ENCODE results near the gene SYNJ2. TPM values are rescaled to one million over a fixed set of nuclear protein-coding genes. Genes with fewer than 3 reads are reported as not detected.

SYNJ2 gene
- total RNA-seq, 1 donor from 2014 or later, result 12.3 TPM

DNA sequence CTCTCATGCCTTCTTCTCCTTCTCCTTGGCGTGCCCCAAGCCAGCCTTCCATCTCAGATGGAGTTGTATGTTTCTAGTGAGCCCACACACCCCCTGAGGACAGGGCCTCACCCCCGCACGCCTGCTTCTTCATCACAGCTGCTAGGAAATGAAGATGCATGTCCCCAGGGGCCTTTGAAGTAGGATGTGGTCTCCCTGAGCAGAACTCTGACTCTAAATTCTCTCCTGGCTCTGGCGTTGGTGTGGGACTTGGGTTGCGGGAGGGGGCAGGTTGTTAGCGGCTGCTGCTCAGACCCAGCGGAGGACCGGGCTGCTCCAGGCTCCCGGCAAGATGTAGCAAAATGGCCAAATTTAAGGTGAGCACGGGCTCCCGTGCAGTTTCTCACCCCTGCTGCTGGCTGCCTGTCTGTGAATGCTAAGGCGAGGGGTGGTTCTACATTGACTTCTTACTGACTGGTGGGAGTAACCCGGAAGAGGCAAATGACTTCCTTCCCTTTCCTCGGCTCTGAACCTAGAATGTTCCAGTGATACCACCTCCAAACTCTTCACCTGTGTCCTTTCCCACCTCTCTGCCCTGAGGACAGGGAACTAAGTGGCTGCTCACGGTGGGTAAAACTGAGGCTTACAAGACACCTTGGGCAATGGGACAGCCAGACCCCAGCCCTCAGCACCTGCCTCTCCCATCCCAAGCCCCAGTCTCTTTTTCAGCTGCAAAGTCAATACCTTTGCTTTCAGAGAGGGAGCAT lies 8.8 kb downstream of the SYNJ2 start:
- no peaks in the 10 kb centered on the region for H3K27me3 ChIP-seq (ENCODE audit: low read depth)
- peaks cover 52% of the 10 kb centered on the region for H3K4me1 ChIP-seq
- peak overlapping the region; percentile 71 for H3K27ac ChIP-seq (replicated peaks)
- TF ChIP-seq, protein P1, sequence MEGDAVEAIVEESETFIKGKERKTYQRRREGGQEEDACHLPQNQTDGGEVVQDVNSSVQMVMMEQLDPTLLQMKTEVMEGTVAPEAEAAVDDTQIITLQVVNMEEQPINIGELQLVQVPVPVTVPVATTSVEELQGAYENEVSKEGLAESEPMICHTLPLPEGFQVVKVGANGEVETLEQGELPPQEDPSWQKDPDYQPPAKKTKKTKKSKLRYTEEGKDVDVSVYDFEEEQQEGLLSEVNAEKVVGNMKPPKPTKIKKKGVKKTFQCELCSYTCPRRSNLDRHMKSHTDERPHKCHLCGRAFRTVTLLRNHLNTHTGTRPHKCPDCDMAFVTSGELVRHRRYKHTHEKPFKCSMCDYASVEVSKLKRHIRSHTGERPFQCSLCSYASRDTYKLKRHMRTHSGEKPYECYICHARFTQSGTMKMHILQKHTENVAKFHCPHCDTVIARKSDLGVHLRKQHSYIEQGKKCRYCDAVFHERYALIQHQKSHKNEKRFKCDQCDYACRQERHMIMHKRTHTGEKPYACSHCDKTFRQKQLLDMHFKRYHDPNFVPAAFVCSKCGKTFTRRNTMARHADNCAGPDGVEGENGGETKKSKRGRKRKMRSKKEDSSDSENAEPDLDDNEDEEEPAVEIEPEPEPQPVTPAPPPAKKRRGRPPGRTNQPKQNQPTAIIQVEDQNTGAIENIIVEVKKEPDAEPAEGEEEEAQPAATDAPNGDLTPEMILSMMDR (IDR thresholded peaks at IDR 0.05; ENCODE audit: borderline replicate concordance), result no peak
- H3K36me3 ChIP-seq, result no peaks in the 10 kb centered on the region
- H3K9me3 ChIP-seq (replicated peaks), result no peaks in the 10 kb centered on the region
- DNase-seq, result no peak
- intact Hi-C loops (cut with micrococcal nuclease), result loop anchor here (10.0 kb wide), 1 partner anchor 54 kb away; no protein-coding TSS in a partner anchor
- no peak overlapping the region for H3K4me3 ChIP-seq

DNA sequence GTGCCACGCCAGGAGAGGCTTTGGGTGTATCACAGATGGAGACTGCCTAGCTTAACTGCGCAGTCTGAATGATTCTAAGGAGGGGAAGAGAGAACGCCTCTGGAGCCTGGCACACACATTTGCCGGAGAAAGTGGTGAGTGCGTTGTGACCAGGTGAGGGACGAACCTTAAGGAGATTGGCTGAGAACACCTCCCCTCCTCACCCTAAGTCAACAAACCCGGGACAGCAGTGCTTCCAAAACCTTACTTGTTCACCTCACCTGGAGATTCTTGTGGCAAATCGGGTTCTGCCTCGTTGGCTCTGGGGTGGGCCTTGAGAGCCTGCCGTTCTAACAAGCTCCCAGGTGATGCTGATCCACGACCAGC lies 9.4 kb downstream of the SYNJ2 start:
- Histone ChIP-seq H3K27me3 (ENCODE audit: low read depth) (no peaks in the 10 kb centered on the region), H3K27ac (replicated peaks) (no peak overlapping the region), H3K9me3 (replicated peaks) (no peaks in the 10 kb centered on the region), H3K36me3 (no peaks in the 10 kb centered on the region), H3K4me1 (peaks cover 52% of the 10 kb centered on the region), H3K4me3 (no peak overlapping the region)
- intact Hi-C loops (cut with micrococcal nuclease), result loop anchor here (10.0 kb wide), 1 partner anchor 54 kb away; no protein-coding TSS in a partner anchor
- no peak for DNase-seq
- TF ChIP-seq, protein P1 (IDR thresholded peaks at IDR 0.05; ENCODE audit: borderline replicate concordance), result no peak

DNA sequence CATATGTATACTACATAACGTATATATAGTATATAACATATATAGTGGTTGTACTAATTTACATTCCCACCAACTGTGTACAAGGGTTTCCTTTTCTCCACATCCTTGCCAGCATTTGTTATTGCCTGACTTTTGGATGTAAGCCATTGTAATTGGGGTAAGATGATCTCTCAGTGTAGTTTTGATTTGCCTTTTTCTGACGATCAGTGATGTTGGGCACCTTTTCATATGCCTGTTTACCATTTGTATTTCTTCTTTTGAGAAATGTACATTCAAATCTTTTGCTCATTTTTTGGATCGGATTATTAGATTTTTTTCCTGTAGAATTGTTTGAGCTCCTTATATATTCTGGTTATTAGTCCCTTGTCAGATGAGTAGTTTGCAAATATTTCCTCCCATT lies 11.4 kb downstream of the SYNJ2 start:
- TF ChIP-seq, protein P1 (IDR thresholded peaks at IDR 0.05; ENCODE audit: borderline replicate concordance), result no peak
- Histone ChIP-seq H3K9me3 (replicated peaks) (no peaks in the 10 kb centered on the region), H3K4me3 (no peak overlapping the region), H3K4me1 (peaks cover 55% of the 10 kb centered on the region), H3K36me3 (no peaks in the 10 kb centered on the region), H3K27ac (replicated peaks) (no peak overlapping the region), H3K27me3 (ENCODE audit: low read depth) (no peaks in the 10 kb centered on the region)
- no peak for DNase-seq
- intact Hi-C loops (cut with micrococcal nuclease), result loop anchor here (10.0 kb wide), 1 partner anchor 52 kb away; no protein-coding TSS in a partner anchor

DNA sequence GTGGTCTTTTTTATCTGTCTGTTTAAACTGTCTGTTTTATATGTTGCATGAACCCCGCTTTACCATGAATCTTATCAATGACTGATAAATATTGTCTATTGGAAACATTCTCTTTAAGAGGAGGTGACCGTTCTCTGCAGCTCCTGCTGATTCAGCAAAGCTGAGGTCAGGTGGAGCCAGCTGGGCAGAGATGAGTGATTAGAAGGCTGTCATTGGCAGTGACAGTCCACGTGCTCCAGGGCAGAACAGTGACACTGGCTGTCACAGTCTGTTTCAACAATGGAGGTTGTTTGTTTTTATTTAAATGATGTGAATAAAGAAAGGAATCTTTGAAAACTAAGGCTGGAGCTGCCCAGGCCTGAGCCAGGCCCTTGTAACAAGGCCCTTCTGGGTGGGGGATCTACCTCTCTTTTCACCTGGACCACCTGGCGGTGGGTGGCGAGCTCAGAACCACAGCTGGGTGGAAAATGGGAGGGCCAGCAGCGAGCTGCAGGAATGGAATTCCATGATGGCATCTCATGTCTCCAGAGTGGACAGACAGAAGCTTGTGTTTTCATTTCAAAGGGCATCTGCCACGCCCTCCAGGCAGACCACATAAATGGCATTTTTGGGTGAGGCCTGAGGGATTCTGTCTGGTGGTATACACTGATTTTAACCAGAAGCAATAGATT lies 12.6 kb downstream of the SYNJ2 start:
- Histone ChIP-seq H3K27ac (replicated peaks) (no peak overlapping the region), H3K4me1 (peaks cover 55% of the 10 kb centered on the region), H3K4me3 (no peak overlapping the region), H3K36me3 (no peaks in the 10 kb centered on the region), H3K9me3 (replicated peaks) (no peaks in the 10 kb centered on the region), H3K27me3 (ENCODE audit: low read depth) (no peaks in the 10 kb centered on the region)
- DNase-seq, result no peak
- intact Hi-C loops (cut with micrococcal nuclease), result loop anchor here (10.0 kb wide), 1 partner anchor 51 kb away; no protein-coding TSS in a partner anchor
- TF ChIP-seq, protein P1 (IDR thresholded peaks at IDR 0.05; ENCODE audit: borderline replicate concordance), result no peak

DNA sequence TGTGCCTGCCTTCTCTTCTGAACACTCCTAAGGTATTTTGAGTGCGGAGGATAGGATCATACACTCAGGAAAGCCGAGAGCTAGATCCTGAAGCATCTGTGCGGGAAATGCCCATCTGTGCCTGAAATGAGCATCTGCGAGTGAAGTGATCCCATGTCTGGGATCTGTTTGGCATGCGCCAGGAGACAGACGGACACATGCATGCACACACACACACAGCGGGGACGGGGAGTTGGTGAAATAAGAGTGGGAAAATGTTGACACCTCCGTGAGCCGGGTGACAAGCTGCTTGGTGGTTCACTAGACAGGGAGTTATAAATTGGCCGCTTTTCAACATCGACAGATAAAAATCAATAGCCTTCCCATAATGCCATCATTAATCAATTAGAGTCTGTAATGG lies 13.8 kb downstream of the SYNJ2 start:
- no peaks in the 10 kb centered on the region for H3K9me3 ChIP-seq (replicated peaks)

More for the DNA sequence above, 13.8 kb downstream of the SYNJ2 start:
- Histone ChIP-seq H3K4me1 (peaks cover 55% of the 10 kb centered on the region), H3K4me3 (no peak overlapping the region), H3K36me3 (no peaks in the 10 kb centered on the region), H3K27ac (replicated peaks) (no peak overlapping the region), H3K27me3 (ENCODE audit: low read depth) (no peaks in the 10 kb centered on the region)
- TF ChIP-seq, protein P1 (IDR thresholded peaks at IDR 0.05; ENCODE audit: borderline replicate concordance), result no peak
- DNase-seq, result peak; percentile 7
- intact Hi-C loops (cut with micrococcal nuclease), result loop anchor here (10.0 kb wide), 1 partner anchor 49 kb away; no protein-coding TSS in a partner anchor

All from left ventricle myocardium inferior (tissue), 1 donor.